Hematopoietic multipotent progenitor cell (in vitro differentiated cells): ENCODE data around the gene SMAD4. TPM values are rescaled to one million over a fixed set of nuclear protein-coding genes. Genes with fewer than 3 reads are reported as not detected.

ENCODE experiments used
- DNase-seq, 3 donors: peaks; one replicate each; pipeline ENCODE4 v3.0.0-alpha.2; 2011 to 2015; ENCODE audit warnings: low read depth in 2 of 3, low spot score in 2 of 3
- total RNA-seq: library from RNA; depleted of rRNA; stranded (reverse); fragments of >200 nt; gene quantifications from one replicate; pipeline ENCODE4 v1.2.3, GENCODE V29; 2012

SMAD4 gene
- total RNA-seq, 1 donor: 163 TPM

DNA sequence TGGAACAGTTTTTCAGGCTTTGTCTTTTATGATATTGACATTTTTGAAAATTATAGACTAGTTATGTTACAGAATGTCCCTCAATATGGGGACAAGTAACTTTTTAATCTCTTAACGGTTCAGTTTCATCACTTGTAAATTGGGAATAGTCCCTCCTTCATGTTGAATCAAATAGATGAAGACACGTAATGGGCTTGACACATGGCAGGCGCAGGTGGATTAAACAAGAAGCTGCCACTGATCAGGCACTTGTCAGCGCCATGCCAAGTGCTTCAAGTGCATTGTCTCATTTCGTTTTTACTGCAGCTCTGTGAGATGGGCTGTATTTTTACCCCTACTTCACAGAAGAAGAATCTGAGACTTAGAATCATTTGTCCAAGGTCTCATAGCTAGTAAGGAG, 9.5 kb upstream of the SMAD4 start:
- DNase-seq: no peak

DNA sequence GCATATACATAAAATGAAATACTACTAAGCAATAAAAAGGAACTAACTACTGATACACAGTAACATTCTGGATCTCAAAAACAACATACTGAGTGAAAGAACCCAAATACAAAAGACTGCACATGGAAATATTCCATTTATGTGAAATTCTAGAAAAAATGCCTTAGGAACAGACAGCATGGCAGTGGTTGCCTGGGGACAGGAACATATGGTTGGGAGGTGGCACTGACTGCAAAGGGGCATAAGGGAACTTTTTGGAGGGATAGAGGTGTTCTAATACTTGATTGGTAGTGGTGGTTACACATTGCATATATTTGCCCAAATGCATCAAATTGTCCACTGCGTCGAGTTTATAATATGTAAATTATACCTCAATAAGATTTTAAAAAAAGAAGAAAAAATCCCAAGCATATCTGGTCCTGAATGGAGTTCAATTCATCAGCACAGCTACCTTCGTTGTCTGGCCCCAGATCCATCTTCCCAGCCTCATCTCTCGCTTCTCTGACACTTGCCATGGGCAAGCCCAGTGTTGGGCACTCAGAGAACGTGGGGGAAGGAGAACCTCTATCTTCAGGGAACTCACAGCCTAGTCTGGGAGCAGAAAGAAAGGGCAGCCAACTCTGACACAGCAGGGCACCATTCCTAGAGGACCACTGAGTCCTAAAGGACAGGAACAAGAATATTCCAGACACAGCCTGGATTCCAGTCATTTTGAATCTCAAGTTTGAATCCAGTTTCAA, 8.6 kb upstream of the SMAD4 start:
- DNase-seq: no peak

DNA sequence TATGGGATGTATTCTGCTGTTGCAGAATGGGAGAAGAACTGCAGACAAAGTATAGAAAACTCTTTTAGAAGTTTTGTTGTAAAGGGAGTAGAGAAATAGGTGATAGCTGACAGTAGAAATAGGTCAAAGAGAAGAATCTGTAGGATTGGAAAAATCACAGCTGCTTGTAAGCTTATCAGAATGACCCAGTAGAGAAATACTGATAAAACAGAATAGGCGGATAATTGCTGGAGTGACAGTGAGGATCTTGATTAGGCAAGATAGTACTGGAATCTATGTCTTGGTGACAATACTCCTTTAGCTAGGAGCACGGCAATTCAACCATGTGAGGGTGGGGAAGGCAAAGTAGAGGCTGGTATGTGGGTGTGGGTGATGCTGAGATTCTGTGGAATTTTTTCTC, 4.5 kb upstream of the SMAD4 start:
- DNase-seq: no peak

GRCh38 chr18:51028201-51028805, 1.7 kb upstream of the SMAD4 start:
- peak in 1 of 3 donors; percentile 17 for DNase-seq

DNA sequence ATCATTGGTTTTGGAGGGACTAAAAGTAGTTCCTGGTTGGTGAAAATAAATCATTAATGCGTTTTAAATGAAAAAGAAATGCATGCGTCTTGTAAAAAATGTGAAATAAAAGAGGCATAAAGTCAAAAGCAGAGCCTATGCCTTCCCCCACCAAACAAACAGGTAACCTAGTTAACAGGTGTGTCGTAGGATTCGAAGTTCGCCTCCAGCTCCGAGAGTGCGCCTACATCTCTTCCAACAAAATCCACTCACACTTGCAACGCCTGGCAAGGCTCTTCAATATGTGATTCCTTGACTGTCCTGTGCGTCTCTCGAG, 677 bp upstream of the SMAD4 start:
- no peak for DNase-seq

DNA sequence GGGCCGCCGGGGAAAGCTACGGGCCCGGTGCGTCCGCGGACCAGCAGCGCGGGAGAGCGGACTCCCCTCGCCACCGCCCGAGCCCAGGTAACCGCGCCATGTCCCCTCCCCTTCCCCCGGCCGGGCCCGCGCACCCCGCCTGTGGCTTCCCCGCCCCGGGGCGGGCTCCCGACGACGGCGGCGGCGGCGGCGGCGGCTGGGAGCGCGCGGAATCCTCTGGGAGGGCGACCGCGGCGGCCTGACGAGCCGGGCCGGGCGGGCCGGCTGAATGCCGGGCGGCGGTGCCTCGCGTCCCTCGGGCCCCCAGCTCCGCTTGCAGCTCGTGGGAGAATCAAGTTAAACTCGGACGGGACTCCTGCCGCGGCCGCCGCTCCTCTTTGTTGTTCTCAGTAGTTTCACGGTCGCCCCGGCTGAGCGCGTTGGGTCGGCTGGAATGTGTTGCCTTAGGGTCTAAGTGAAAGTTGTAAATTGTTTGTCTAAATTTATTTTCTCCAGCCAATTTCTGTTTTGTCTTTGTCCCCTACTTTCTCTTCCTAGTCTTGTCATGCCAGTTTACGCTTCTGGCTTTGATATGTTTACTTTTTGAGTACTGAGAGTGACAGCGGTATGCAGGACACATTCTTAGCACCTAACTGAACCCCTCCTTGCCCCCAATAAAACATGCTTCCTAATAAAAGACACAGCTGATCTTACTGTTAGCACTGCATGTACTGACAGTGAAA, 685 bp downstream of the SMAD4 start:
- DNase-seq: peak; percentile 43 to 66 (median 56)

DNA sequence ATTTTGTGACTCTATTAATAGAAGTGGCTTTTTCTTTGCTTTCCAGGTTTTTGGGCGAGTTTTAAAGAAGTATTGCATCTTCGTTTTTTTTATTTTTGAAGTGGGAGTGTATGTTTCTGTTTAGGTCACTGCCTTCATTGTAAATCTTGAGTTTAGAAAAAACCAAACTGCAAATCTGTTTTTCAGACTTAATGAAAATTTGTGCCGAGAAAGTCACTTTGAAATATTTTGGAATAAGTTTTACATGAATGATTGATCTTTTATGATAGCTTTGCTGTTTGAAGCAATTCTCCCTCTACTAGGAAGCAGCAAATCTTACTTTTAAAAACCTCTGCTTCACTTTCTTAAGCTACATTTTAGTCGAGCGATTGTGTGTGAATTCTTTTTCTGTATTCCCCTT, 2.2 kb downstream of the SMAD4 start:
- DNase-seq: no peak

DNA sequence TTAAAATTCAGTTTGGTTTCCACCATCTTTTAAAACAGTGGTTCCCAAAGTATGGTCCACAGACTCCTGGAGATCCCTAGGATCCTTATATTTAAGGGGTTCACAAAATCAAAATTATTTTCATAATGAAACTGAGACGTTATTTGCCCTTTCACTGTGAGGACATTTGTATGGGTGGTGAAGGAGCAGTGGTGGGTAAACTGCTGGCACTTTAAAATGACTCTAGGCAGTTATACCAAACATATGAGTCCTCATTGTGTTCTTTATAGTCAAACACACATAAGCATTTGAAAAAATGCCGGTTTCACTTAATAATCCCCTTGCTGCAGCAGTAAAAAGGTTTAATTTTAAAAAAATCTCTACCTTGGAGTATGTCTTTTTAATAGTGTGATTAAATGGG, 7.2 kb downstream of the SMAD4 start:
- DNase-seq: no peak

DNA sequence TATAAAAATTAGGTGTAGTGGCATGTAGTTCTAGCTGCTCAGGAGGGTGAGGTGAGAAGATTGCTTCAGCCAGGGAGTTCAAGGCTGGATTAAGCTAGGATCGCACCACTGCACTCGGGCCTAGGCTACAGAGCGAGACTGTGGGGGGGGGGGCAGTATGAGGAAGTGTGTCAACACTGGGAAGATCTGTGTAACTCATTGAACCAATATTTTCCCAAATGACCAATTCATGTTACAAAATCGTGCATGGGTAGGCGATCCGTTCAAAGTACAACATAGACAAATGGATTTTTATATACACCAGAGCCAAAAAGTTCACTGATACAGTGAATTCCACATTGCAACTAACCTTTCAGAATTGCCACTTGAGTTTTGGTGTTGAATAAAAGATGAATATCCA, 8.1 kb downstream of the SMAD4 start:
- DNase-seq: no peak

GRCh38 chr18:51039138-51040112, 9.4 kb downstream of the SMAD4 start:
- DNase-seq: peak in 1 of 3 donors; percentile 12

GRCh38 chr18:51041677-51042352, 11.8 kb downstream of the SMAD4 start:
- DNase-seq: no peak

DNA sequence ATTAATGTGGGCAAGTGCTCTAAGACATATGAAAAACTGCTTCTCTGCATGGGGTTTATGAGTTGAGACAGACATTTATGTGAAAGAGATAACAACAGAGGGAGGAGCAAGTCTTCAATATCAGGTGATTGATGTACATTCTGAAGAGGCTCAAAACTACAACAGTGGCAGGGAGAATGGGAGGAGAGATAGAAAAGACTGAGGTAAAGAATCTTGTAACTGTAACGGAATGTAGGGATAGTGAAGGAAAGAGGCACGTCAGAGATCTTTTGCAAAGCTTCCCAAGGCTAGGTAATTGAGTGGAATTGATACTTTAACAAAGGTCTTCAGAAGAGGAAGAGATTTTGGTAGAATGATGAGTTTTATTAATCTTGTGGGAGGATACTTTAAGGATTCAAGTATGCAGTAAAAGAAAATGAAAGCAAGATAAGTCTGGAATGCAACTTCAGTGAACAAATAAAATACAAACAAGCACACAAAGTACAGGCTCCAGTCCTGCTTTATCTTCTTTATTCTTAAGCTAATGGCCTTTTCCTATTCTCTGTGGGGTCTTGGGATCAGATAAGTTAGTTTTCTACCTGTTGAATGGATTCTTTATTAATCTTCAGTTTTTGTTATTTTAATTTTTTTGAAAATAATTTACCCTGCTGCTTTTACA, 15.0 kb downstream of the SMAD4 start:
- DNase-seq: no peak

- DNase-seq: no peak
Observed at GRCh38 chr18:51048190-51048589, 18.2 kb downstream of the SMAD4 start.

- DNase-seq: no peak
Observed at GRCh38 chr18:51049137-51049536, 19.1 kb downstream of the SMAD4 start.

DNA sequence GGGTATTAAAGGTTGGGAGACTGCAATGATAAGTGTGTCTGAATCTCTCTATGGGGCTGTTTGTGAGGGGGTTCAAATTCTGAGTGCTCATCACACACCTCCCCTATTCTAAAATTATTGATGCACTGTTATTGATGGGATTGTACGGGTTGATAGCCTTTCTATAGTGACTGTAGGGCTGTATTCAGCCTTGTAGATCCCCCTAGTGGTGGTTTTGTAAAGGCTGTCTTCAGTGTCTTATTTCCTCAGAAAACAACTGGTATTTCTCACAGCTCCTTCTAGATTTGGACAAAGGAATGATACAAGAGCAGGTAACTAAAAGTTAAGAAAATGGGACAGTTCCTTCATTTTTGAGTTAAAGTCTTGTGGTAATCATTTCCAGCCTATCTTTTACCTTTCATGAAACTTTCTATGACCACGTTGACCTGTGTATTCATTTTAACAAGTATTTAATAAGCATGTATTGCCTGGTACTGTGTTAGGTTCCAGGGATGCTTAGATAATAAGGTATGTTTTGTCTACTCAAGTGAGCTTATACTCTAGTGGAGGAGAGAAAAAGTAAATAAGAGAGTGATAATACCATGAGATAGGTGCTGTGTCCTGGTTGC, 21.2 kb downstream of the SMAD4 start:
- DNase-seq: peak in 2 of 3 donors; percentile 49 to 67

DNA sequence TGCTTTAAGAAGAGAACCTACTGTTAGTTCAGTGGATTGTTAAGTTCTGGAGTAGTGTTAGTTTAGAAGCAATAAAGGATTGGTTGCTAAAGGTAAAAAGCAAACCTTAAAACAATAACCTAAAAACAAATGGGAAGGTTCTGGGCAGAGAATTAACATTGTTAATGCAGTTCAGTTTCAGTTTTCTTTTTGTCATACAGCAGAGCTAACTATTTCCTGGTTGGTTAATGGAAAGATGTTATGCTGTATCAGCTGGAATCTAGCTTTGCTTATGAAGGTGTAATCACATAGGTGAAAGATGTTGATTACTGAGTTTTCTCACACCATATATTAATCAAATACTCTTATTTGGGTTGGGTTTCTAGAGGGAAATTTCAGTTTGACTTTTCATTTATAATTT, 23.8 kb downstream of the SMAD4 start:
- peak in 1 of 3 donors; percentile 21 for DNase-seq

- DNase-seq: no peak
Observed at GRCh38 chr18:51054764-51055163, 24.8 kb downstream of the SMAD4 start.

DNA sequence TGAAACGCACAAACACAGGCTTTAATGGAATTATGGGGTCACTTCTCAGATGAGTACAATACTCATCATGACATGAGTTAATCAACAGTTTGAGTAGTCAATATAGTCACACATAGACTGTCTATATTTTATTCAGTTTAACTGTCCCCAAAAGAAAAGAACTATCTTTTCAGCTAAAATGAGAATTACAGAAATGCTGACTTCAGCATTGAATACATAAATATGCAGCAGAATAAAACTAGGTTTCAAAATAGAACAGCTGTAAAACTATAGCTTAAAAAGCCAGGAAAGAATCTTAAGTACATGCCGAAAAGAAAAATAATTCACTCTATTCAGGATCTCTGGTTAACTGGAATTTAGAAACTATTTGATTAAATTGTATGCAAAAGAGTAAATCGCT, 30.0 kb downstream of the SMAD4 start:
- no peak for DNase-seq

- DNase-seq: no peak
Observed at GRCh38 chr18:51064256-51064655, 34.2 kb downstream of the SMAD4 start.
